Endothelial cell of umbilical vein (primary cell): ENCODE measurements around the gene SEC22A. TPM values are rescaled to one million over a fixed set of nuclear protein-coding genes. Genes with fewer than 3 reads are reported as not detected.
A peak's percentile ranks its signal among the peaks of the same experiment; 100 is the strongest.

Experiments
- BruUV-seq: library from RNA; stranded (reverse); fragments of 400-500 nt; replicated peaks from 2 replicates; lab custom pipeline; 2021; lab: Mats Ljungman, UMichigan
- CTCF ChIA-PET: fragments of 300-600, 350-600 bp; sonication (Branson Sonifier 250); formaldehyde crosslinking; loops from one replicate; lab custom pipeline; 2021; ENCODE audit warnings: antibody characterized with exemption, inconsistent platforms; lab: Charles Lee
- POLR2A ChIA-PET: fragments of 300-600, 350-600 bp; sonication (Branson Sonifier 250); formaldehyde crosslinking; loops from one replicate; lab custom pipeline; 2021; ENCODE audit warnings: antibody characterized with exemption, inconsistent platforms; lab: Charles Lee
- DNase-seq: peaks from one replicate; pipeline ENCODE4 v3.0.0-alpha.2; 2011; ENCODE audit warnings: low read depth, low spot score
- FAIRE-seq: peaks from 2 replicates; lab custom pipeline; 2011; peaks lifted over from hg19 to GRCh38; lab: Jason Lieb, UNC
- H2AFZ ChIP-seq: 2 replicates; pipeline ENCODE4 v1.6.0; 2012; ENCODE audit warnings: low read depth, low read length, control low read depth, inconsistent platforms
- H3K27ac ChIP-seq: 2 replicates; pipeline ENCODE4 v1.5.1; 2011; ENCODE audit warnings: low read depth, mild to moderate bottlenecking, control low read depth, low read length, moderate library complexity; ENCODE audit not compliant: insufficient read depth
- H3K27me3 ChIP-seq, 2 experiments: 2 replicates each; pipeline versions ENCODE4 v1.6.0 to v1.6.1; 2011; ENCODE audit warnings: low read length in 2 of 2, mixed read lengths in 1 of 2; ENCODE audit not compliant: control insufficient read depth in 2 of 2, insufficient read depth in 2 of 2
- H3K36me3 ChIP-seq, 2 experiments: 2 replicates in 1 of 2; 3 replicates in 1 of 2; pipeline ENCODE4 v1.5.1; 2011; ENCODE audit warnings: low read length in 2 of 2, mild to moderate bottlenecking in 1 of 2, moderate library complexity in 1 of 2; ENCODE audit not compliant: control insufficient read depth in 2 of 2, insufficient read depth in 2 of 2; ENCODE audit errors: extremely low read depth in 1 of 2
- H3K4me1 ChIP-seq: 3 replicates; pipeline ENCODE4 v1.5.1; 2011; ENCODE audit warnings: mild to moderate bottlenecking, low read length; ENCODE audit not compliant: control insufficient read depth, insufficient read depth; ENCODE audit errors: extremely low read depth
- H3K4me2 ChIP-seq: 2 replicates; pipeline ENCODE4 v1.6.1; 2011; ENCODE audit warnings: low read length, control low read depth, mixed read lengths; ENCODE audit not compliant: insufficient read depth
- H3K4me3 ChIP-seq, 3 experiments: fragments of 200-600 bp in 1 of 3; sonication (generic), shearing (Covaris generic) in 1 of 3; replicated peaks in 1 of 3; 2 replicates each; pipeline ENCODE4 v1.5.1; 2011 to 2016; ENCODE audit warnings: control low read depth in 3 of 3, low read length in 3 of 3, mild to moderate bottlenecking in 2 of 3, inconsistent platforms in 1 of 3, low read depth in 1 of 3, moderate library complexity in 1 of 3; ENCODE audit not compliant: insufficient read depth in 1 of 3
- H3K79me2 ChIP-seq: 2 replicates; pipeline ENCODE4 v1.6.0; 2012; ENCODE audit warnings: low read length, inconsistent platforms; ENCODE audit not compliant: control insufficient read depth, insufficient read depth
- H3K9ac ChIP-seq: replicated peaks from 2 replicates; pipeline ENCODE3; 2011; ENCODE audit warnings: low read length, control low read depth; ENCODE audit not compliant: insufficient read depth; ENCODE audit errors: extremely low read depth
- H3K9me1 ChIP-seq: replicated peaks from 3 replicates; pipeline ENCODE4 v1.6.0; 2011; ENCODE audit warnings: mild to moderate bottlenecking, low read length; ENCODE audit not compliant: control insufficient read depth, insufficient read depth; ENCODE audit errors: extremely low read depth
- H3K9me3 ChIP-seq: replicated peaks from 2 replicates; pipeline ENCODE4 v1.5.1; 2012; ENCODE audit warnings: low read length, inconsistent platforms; ENCODE audit not compliant: control insufficient read depth, insufficient read depth
- H4K20me1 ChIP-seq: replicated peaks from 2 replicates; pipeline ENCODE3; 2011; ENCODE audit warnings: mild to moderate bottlenecking, low read length; ENCODE audit not compliant: control insufficient read depth, insufficient read depth; ENCODE audit errors: extremely low read depth
- CTCF ChIP-seq, 2 donors: IDR thresholded peaks; 1 replicate in 1 of 2; 2 replicates in 1 of 2; pipeline ENCODE4 v1.5.1; 2011; ENCODE audit warnings: low read length in 2 of 2, mild to moderate bottlenecking in 2 of 2, moderate library complexity in 2 of 2, control low read depth in 1 of 2, inconsistent platforms in 1 of 2, low read depth in 1 of 2; ENCODE audit not compliant: insufficient read depth in 1 of 2; ENCODE audit errors: extremely low read depth in 1 of 2
- EZH2 ChIP-seq: IDR thresholded peaks from 2 replicates; pipeline ENCODE4 v1.6.1; 2012; ENCODE audit warnings: borderline replicate concordance, low read depth, mild to moderate bottlenecking, moderate library complexity, low read length, inconsistent platforms; ENCODE audit not compliant: severe bottlenecking
- FOS ChIP-seq: IDR thresholded peaks from 2 replicates; pipeline ENCODE4 v1.6.1; 2011; ENCODE audit warnings: mild to moderate bottlenecking, low read length, moderate library complexity, borderline replicate concordance; ENCODE audit not compliant: insufficient read depth
- GATA2 ChIP-seq: IDR thresholded peaks from 2 replicates; pipeline ENCODE4 v1.7.0; 2011; ENCODE audit warnings: low read depth, mild to moderate bottlenecking, moderate library complexity, mixed read lengths, low read length; ENCODE audit not compliant: insufficient read length, insufficient read depth
- JUN ChIP-seq: IDR thresholded peaks from 2 replicates; pipeline ENCODE4 v1.6.1; 2011; ENCODE audit warnings: borderline replicate concordance, low read depth; ENCODE audit not compliant: insufficient read length, insufficient read depth
- MAX ChIP-seq: IDR thresholded peaks from 2 replicates; pipeline ENCODE4 v1.6.1; 2011; ENCODE audit not compliant: insufficient read depth, insufficient read length
- MYC ChIP-seq: IDR thresholded peaks from one replicate; pipeline ENCODE4 v1.6.1; 2011; ENCODE audit warnings: mild to moderate bottlenecking, low read depth, low read length
- POLR2A ChIP-seq: IDR thresholded peaks from 2 replicates; pipeline ENCODE4 v1.6.1; 2012; ENCODE audit warnings: low read depth, mild to moderate bottlenecking, control low read depth, low read length
- POLR2AphosphoS5 ChIP-seq: IDR thresholded peaks from 2 replicates; pipeline ENCODE4 v1.6.1; 2012; ENCODE audit warnings: low read depth, mild to moderate bottlenecking, control low read depth, low read length, moderate library complexity; ENCODE audit not compliant: insufficient read depth
- dilution Hi-C: fragments of 300-500 bp; cut with MboI; formaldehyde crosslinking; loops from one replicate; pipeline ENCODE4 v1.15.0; 2019; ENCODE audit warnings: low sequenced_read_pairs; ENCODE audit not compliant: extremely low pct_ligation_motif_present
- intact Hi-C: fragments of 100-400 bp; cut with micrococcal nuclease; formaldehyde crosslinking; loops from one replicate; pipeline ENCODE4 v1.10.0; 2022
- polyA plus RNA-seq, 4 experiments: library from polyadenylated mRNA; depleted of rRNA in 3 of 4; stranded (reverse) in 3 of 4; unstranded in 1 of 4; fragments of >200 nt; gene quantifications; 2 replicates each; pipeline versions ENCODE4 v1.2.1 to v1.2.3, GENCODE V29; 2011 to 2012; ENCODE audit warnings: missing spikeins in 1 of 4
- total RNA-seq: library from RNA; stranded (reverse); gene quantifications from 2 replicates; pipeline ENCODE4 v1.2.3, GENCODE V29; 2021

Gene SEC22A
- total and polyA plus RNA-seq, 2 donors (not counting 3 experiments of a cell fraction or from before 2014, with no cell fraction given): 20.1 to 26.8 TPM

- intact Hi-C loops: no loop called here
- H3K4me2 ChIP-seq: no peak overlapping the region
- dilution Hi-C loops: no loop called here
- H3K27me3 ChIP-seq: no peaks in the 10 kb centered on the region
- H2AFZ ChIP-seq: no peak overlapping the region
- no TSS peak for BruUV-seq
- H3K9me3 ChIP-seq: no peaks in the 10 kb centered on the region
- no peak overlapping the region for H3K4me3 ChIP-seq
- DNase-seq (no peak), FAIRE-seq (no peak)
- no peaks in the 10 kb centered on the region for H4K20me1 ChIP-seq
- no peak for TF ChIP-seq JUN
- TF ChIP-seq EZH2: no peak
- H3K4me1 ChIP-seq: no peaks in the 10 kb centered on the region
- H3K9me1 ChIP-seq: no peaks in the 10 kb centered on the region
- ChIA-PET POLR2A (no interaction called here), CTCF (no interaction called here)
- no peak overlapping the region for H3K9ac ChIP-seq
- peaks cover 0 to 5% of the 10 kb centered on the region in 2 experiments for H3K36me3 ChIP-seq
- no peaks in the 10 kb centered on the region for H3K79me2 ChIP-seq
- no peak overlapping the region for H3K27ac ChIP-seq
These were observed 42.4 kb downstream of the SEC22A start for GRCh38 chr3:123244128-123244527.

- no peaks in the 10 kb centered on the region for H3K9me3 ChIP-seq
- DNase-seq (peak; percentile 47), FAIRE-seq (no peak)
- H3K36me3 ChIP-seq: peaks cover 0 to 5% of the 10 kb centered on the region in 2 experiments
- no peak for TF ChIP-seq CTCF (IDR thresholded peaks at IDR 0.05; ENCODE audit: extremely low read depth in 1 of 2, insufficient read depth in 1 of 2, low read depth in 1 of 2, low read length in 2 of 2)
- TF ChIP-seq EZH2: no peak
- TF ChIP-seq JUN: no peak
- TF ChIP-seq MAX: no peak
- no peak for TF ChIP-seq POLR2A
- TF ChIP-seq GATA2: no peak
- no peak for TF ChIP-seq POLR2AphosphoS5
- no peak for TF ChIP-seq FOS
- TF ChIP-seq MYC: no peak
- H3K4me1 ChIP-seq: no peaks in the 10 kb centered on the region
- BruUV-seq: no TSS peak
- dilution Hi-C loops (no loop called here), intact Hi-C loops (no loop called here)
- CTCF ChIA-PET: interaction anchor here (1.1 to 2.0 kb wide), 4 partner anchors 9 to 854 kb away, joined by 3 to 9 read pairs (median 4); no protein-coding TSS in a partner anchor
- POLR2A ChIA-PET: no interaction called here
- no peak overlapping the region for H3K9ac ChIP-seq
- H3K27ac ChIP-seq: no peak overlapping the region
- H3K4me3 ChIP-seq: no peak overlapping the region
- H2AFZ ChIP-seq: no peak overlapping the region
- no peaks in the 10 kb centered on the region for H3K79me2 ChIP-seq
- H4K20me1 ChIP-seq: no peaks in the 10 kb centered on the region
- H3K9me1 ChIP-seq: no peaks in the 10 kb centered on the region
- H3K4me2 ChIP-seq: no peak overlapping the region
- no peaks in the 10 kb centered on the region for H3K27me3 ChIP-seq
These were observed 45.1 kb downstream of the SEC22A start for GRCh38 chr3:123246866-123247265.
